GM13977 (cell line): ENCODE data around the gene TSHZ2.
A peak's percentile ranks its signal among the peaks of the same experiment; 100 is the strongest.

Experiments used
- DNase-seq: peaks from one replicate; pipeline ENCODE4 v3.0.0; 2012; ENCODE audit warnings: low spot score
- CTCF ChIP-seq: IDR thresholded peaks from 2 replicates; pipeline ENCODE4 v1.5.1; 2012; ENCODE audit warnings: mild to moderate bottlenecking, control low read depth; ENCODE audit not compliant: insufficient read depth; ENCODE audit errors: extremely low read depth, missing control alignments
- in situ Hi-C: fragments of 300-500 bp; cut with MboI; formaldehyde crosslinking; loops from one replicate; pipeline ENCODE4 v1.12.0; 2022; ENCODE audit warnings: low sequenced_read_pairs, low pct_unique_long_range_greater_than_20kb, mixed read lengths, inconsistent platforms; ENCODE audit not compliant: unreplicated experiment

The TSHZ2 gene

GRCh38 chr20:53149148-53149889 is 177.2 kb downstream of the TSHZ2 start:
- in situ Hi-C loops: no loop called here
- no peak for DNase-seq
- no peak for TF ChIP-seq CTCF

- no peak for TF ChIP-seq CTCF
- no peak for DNase-seq
- in situ Hi-C loops: no loop called here
These were observed 177.7 kb downstream of the TSHZ2 start for GRCh38 chr20:53149890-53150205.

GRCh38 chr20:53150532-53150931 is 178.4 kb downstream of the TSHZ2 start:
- in situ Hi-C loops: no loop called here
- DNase-seq: no peak
- TF ChIP-seq CTCF: no peak

GRCh38 chr20:53152228-53152627 is 180.1 kb downstream of the TSHZ2 start:
- in situ Hi-C loops: no loop called here
- no peak for TF ChIP-seq CTCF

GRCh38 chr20:53154540-53154939 is 182.4 kb downstream of the TSHZ2 start:
- in situ Hi-C loops: no loop called here
- DNase-seq: peak; percentile 9
- no peak for TF ChIP-seq CTCF

More at GRCh38 chr20:53152228-53152627, 180.1 kb downstream of the TSHZ2 start:
- no peak for DNase-seq

- TF ChIP-seq CTCF: peak; percentile 42
- DNase-seq: peak; percentile 17
- in situ Hi-C loops: no loop called here
These were observed 185.6 kb downstream of the TSHZ2 start for GRCh38 chr20:53157443-53158408.
